ENCODE results near the gene SAE1.

DNA sequence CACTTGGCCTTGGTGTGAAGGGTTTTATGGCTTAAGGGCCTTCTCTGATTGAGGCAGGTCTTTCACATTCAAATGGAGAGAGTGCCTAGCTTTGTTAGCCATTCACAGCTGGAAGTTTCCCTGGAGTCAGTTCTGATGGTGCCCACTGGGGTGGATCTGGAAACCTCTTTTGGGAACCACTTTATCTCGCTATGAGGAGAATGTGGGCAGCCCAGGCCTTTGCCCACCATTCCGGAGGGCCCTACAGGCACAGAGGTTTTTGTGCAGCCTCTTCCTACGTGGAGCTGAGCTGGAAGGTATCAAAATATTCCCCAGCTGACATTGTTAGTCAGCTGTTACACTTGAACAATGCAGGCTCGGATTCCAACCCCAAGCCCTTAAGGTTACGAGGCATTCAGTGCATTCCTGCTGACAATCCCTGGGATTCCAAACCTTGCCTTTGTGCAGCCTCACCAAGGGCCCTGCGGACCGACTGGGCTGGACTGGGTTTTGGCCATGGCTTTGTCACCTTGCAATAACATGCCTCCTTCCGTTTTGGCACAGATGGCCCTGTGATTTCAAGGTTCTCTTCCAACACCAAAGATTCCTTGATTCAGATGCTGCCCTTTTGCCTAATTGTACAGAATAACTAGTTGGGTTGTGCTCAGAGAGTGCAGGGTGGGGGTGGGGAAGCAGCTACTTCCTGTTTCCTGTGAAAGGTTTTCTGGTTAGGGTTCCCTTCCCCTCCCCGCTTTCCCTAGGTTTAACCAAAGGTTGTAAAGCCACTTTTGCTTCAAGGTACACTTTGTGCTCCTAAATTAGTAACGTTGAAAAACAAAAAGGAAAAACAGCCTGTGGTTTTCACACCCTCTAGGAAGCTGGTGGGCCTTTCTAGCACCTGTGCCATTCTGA lies 27.0 kb downstream of the SAE1 start:
- TF ChIP-seq EZH2 (IDR thresholded peaks at IDR 0.05; ENCODE audit: insufficient read depth, poor library complexity, severe bottlenecking) = no peak
- TF ChIP-seq EZH2phosphoT487 (IDR thresholded peaks at IDR 0.05; ENCODE audit: insufficient read depth, low read depth) = no peak
